Measurements from ENCODE around the gene ZBTB24.

GRCh38 chr6:109451376-109451775, 31.6 kb downstream of the ZBTB24 start:
- no peak for TF ChIP-seq CTCF (IDR thresholded peaks at IDR 0.05)
- no peak for TF ChIP-seq ZFX (IDR thresholded peaks at IDR 0.05; ENCODE audit: borderline replicate concordance)

Measured in 22Rv1 (cell line).